CD4-positive, alpha-beta T cell (primary cell): ENCODE data around the gene EMCN. TPM values are rescaled to one million over a fixed set of nuclear protein-coding genes. Genes with fewer than 3 reads are reported as not detected.

Source experiments
- ATAC-seq: fragments of 200-7000 bp; cut with Tn5 transposase; one replicate; pipeline ENCODE4 v1.10.0; 2022; ENCODE audit warnings: mild to moderate bottlenecking; ENCODE audit not compliant: poor library complexity
- CTCF ChIA-PET: fragments of 350-600 bp; sonication (Branson Sonifier 250); formaldehyde crosslinking; loops from one replicate; lab custom pipeline; 2021; ENCODE audit warnings: antibody characterized with exemption, inconsistent platforms; lab: Charles Lee
- POLR2A ChIA-PET: fragments of 350-600 bp; sonication (Branson Sonifier 250); formaldehyde crosslinking; loops from one replicate; lab custom pipeline; 2021; ENCODE audit warnings: antibody characterized with exemption, inconsistent platforms; lab: Charles Lee
- DNase-seq, 14 experiments: peaks; one replicate each; pipeline ENCODE4 v3.0.0-alpha.2; 2013 to 2020; ENCODE audit warnings: mixed read lengths in 2 of 14
- H3K27ac ChIP-seq, 2 donors: one replicate each; pipeline versions ENCODE4 v1.5.1 to v1.7.0; 2013; ENCODE audit warnings: low read length in 2 of 2, low read depth in 1 of 2, mild to moderate bottlenecking in 1 of 2
- H3K27me3 ChIP-seq, 2 experiments: 1 replicate in 1 of 2; 2 replicates in 1 of 2; pipeline versions ENCODE4 v1.6.1 to v1.7.0; 2013; ENCODE audit warnings: low read length in 2 of 2, control low read depth in 1 of 2, mild to moderate bottlenecking in 1 of 2, moderate library complexity in 1 of 2; ENCODE audit not compliant: insufficient read depth in 2 of 2, control insufficient read depth in 1 of 2
- H3K36me3 ChIP-seq: one replicate; pipeline ENCODE4 v1.6.1; 2013; ENCODE audit warnings: low read length, control low read depth; ENCODE audit not compliant: insufficient read depth
- H3K4me1 ChIP-seq: one replicate; pipeline ENCODE4 v1.6.1; 2013; ENCODE audit warnings: low read length, control low read depth; ENCODE audit not compliant: insufficient read depth
- H3K4me3 ChIP-seq: one replicate; pipeline ENCODE4 v1.5.1; 2013; ENCODE audit warnings: mild to moderate bottlenecking, low read length, moderate library complexity
- H3K9me3 ChIP-seq, 2 experiments: 1 replicate in 1 of 2; 2 replicates in 1 of 2; pipeline versions ENCODE4 v1.6.1 to v1.7.0; 2013; ENCODE audit warnings: low read length in 2 of 2, mild to moderate bottlenecking in 2 of 2, control low read depth in 1 of 2, moderate library complexity in 1 of 2; ENCODE audit not compliant: control insufficient read depth in 1 of 2, insufficient read depth in 1 of 2
- H3K27ac Mint-ChIP-seq: one replicate; pipeline ENCODE4 v1.8.0; 2020; ENCODE audit warnings: mixed read lengths
- H3K27me3 Mint-ChIP-seq: one replicate; pipeline ENCODE4 v1.8.0; 2021; ENCODE audit warnings: mixed read lengths
- H3K36me3 Mint-ChIP-seq: one replicate; pipeline ENCODE4 v1.8.0; 2021; ENCODE audit warnings: low read depth, mixed read lengths
- H3K4me1 Mint-ChIP-seq: one replicate; pipeline ENCODE4 v1.8.0; 2021; ENCODE audit warnings: low read depth, mixed read lengths
- H3K4me3 Mint-ChIP-seq: one replicate; pipeline ENCODE4 v1.8.0; 2020; ENCODE audit warnings: mild to moderate bottlenecking, mixed read lengths
- H3K9me3 Mint-ChIP-seq: one replicate; pipeline ENCODE4 v1.8.0; 2020; ENCODE audit warnings: mixed read lengths
- intact Hi-C, 2 experiments: fragments of 100-400 bp; cut with DNase I in 1 of 2; cut with micrococcal nuclease in 1 of 2; formaldehyde crosslinking; loops; one replicate each; pipeline versions ENCODE4 v1.15.1 to v1.9.0; 2023 to 2025; cut with DNase I, micrococcal nuclease
- total RNA-seq, 174 experiments: library from RNA in 2 of 174; stranded (reverse) in 2 of 174; gene quantifications; one replicate each; pipeline ENCODE4 v1.2.3 and lab custom pipeline; 2021 to 2026
- TF ChIP-seq, protein P1 (sequence below): fragments of 200-600 bp; IDR thresholded peaks from one replicate; pipeline ENCODE4 v1.8.0; 2022; ENCODE audit warnings: antibody characterized with exemption, mild to moderate bottlenecking

Gene EMCN
- total RNA-seq, 2 experiments from 2014 or later, result not detected

DNA sequence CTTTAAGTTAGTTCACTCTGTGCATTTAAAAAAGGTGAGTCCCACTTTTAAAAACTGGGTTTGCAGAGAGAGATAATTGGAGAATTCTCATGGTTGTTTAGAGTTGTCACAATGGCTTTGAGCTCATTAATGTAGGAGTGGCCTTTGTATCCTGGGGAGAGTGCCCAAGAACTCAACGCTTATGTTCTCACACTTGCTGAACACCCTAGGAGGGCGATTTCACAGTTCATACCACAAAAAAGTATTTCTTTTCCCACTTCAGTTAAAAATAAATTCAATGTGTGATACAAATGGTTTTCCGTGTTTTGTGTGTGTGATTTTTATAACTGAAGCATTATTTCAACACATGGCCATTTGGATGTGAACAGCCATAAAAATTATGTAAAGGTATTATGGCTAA is 8.4 kb downstream of the EMCN start:
- H3K36me3 ChIP-seq, result no peaks in the 10 kb centered on the region
- CTCF ChIA-PET, result no interaction called here
- Mint-ChIP-seq H3K27ac (no peak overlapping the region), H3K36me3 (no peaks in the 10 kb centered on the region), H3K4me3 (no peak overlapping the region), H3K9me3 (no peaks in the 10 kb centered on the region), H3K27me3 (peaks cover 6% of the 10 kb centered on the region), H3K4me1 (no peaks in the 10 kb centered on the region)
- DNase-seq (no peak), ATAC-seq (no peak)
- intact Hi-C loops, result no loop called here
- H3K4me3 ChIP-seq, result no peak overlapping the region
- H3K4me1 ChIP-seq, result no peaks in the 10 kb centered on the region
- POLR2A ChIA-PET, result no interaction called here
- no peak overlapping the region for H3K27ac ChIP-seq
- H3K9me3 ChIP-seq, result no peaks in the 10 kb centered on the region
- H3K27me3 ChIP-seq, result no peaks in the 10 kb centered on the region
- TF ChIP-seq, protein P1, sequence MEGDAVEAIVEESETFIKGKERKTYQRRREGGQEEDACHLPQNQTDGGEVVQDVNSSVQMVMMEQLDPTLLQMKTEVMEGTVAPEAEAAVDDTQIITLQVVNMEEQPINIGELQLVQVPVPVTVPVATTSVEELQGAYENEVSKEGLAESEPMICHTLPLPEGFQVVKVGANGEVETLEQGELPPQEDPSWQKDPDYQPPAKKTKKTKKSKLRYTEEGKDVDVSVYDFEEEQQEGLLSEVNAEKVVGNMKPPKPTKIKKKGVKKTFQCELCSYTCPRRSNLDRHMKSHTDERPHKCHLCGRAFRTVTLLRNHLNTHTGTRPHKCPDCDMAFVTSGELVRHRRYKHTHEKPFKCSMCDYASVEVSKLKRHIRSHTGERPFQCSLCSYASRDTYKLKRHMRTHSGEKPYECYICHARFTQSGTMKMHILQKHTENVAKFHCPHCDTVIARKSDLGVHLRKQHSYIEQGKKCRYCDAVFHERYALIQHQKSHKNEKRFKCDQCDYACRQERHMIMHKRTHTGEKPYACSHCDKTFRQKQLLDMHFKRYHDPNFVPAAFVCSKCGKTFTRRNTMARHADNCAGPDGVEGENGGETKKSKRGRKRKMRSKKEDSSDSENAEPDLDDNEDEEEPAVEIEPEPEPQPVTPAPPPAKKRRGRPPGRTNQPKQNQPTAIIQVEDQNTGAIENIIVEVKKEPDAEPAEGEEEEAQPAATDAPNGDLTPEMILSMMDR, result no peak

DNA sequence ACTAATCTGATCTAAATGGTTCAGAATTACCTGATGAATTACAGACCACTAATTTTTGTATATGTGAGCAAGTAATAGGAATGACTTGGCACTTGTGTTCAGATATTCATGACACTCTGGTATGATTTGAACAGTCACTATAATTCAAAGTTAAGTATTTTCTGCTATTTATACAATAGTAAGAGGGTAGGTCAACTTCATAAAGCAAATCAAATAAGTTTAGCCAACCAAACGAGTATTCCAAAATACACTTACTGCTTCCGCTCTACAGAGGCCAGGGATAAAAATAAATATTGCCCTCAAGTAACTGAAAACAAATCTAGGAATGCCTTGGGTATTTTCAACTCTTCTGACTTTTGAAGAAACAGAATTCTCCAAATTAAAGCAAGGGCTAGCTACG is 9.1 kb downstream of the EMCN start:
- no peak overlapping the region for H3K4me3 Mint-ChIP-seq
- intact Hi-C loops, result no loop called here
- no peaks in the 10 kb centered on the region for H3K27me3 Mint-ChIP-seq
- DNase-seq (no peak), ATAC-seq (no peak)
- TF ChIP-seq, protein P1, result no peak
- H3K27ac Mint-ChIP-seq, result no peak overlapping the region
- no peaks in the 10 kb centered on the region for H3K4me1 Mint-ChIP-seq
- H3K9me3 Mint-ChIP-seq, result no peaks in the 10 kb centered on the region
- ChIA-PET CTCF (no interaction called here), POLR2A (no interaction called here)
- Histone ChIP-seq H3K9me3 (no peaks in the 10 kb centered on the region), H3K27ac (no peak overlapping the region), H3K27me3 (no peaks in the 10 kb centered on the region), H3K36me3 (no peaks in the 10 kb centered on the region), H3K4me1 (no peaks in the 10 kb centered on the region), H3K4me3 (no peak overlapping the region)
- H3K36me3 Mint-ChIP-seq, result no peaks in the 10 kb centered on the region

DNA sequence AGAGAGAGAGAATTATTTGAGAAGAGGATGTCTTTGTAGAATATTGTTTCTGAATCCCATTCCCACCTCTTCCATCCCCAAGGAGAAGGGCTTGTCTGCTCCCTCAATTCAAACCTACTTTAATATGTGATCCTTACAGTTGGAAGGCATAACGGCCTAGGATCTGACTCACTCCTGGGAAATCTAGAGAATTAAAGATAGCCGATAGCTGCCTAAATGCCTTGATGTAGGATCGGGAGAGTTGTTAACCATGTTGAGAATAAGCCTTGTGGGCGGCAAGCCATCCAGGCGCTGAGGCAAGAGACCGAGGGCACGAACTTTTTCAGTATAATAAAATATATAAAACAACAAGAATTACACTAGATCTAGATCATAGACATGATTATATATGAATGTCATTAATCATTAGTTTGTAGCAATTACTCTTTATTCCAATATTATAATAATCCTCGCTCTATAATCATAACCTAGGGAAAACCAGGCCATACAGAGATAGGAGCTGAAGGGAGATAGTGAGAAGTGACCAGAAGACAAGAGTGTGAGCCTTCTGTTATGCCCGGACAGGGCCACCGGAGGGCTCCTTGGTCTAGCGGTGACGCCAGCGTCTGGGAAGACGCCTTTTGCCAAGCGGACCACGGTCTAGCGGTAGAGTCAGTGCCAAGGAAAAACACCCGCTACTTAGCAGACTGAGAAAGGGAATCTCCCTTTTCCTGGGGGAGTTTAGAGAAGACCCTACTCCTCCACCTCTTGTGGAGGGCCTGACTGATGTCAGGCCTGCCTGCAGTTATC is 13.5 kb downstream of the EMCN start:
- no peak overlapping the region for H3K4me3 Mint-ChIP-seq
- intact Hi-C loops, result no loop called here
- DNase-seq (no peak), ATAC-seq (no peak)
- H3K27ac Mint-ChIP-seq, result no peak overlapping the region
- H3K4me1 Mint-ChIP-seq, result no peaks in the 10 kb centered on the region
- CTCF ChIA-PET, result no interaction called here
- no peak overlapping the region for H3K4me3 ChIP-seq
- no peaks in the 10 kb centered on the region for H3K36me3 ChIP-seq
- H3K27me3 Mint-ChIP-seq, result no peaks in the 10 kb centered on the region
- H3K27ac ChIP-seq, result no peak overlapping the region
- H3K9me3 ChIP-seq, result no peaks in the 10 kb centered on the region
- H3K27me3 ChIP-seq, result no peaks in the 10 kb centered on the region
- POLR2A ChIA-PET, result no interaction called here
- H3K9me3 Mint-ChIP-seq, result no peaks in the 10 kb centered on the region
- H3K4me1 ChIP-seq, result no peaks in the 10 kb centered on the region
- no peaks in the 10 kb centered on the region for H3K36me3 Mint-ChIP-seq
- TF ChIP-seq, protein P1, result no peak
